ENCODE measurements around the gene HNF4A.

DNA sequence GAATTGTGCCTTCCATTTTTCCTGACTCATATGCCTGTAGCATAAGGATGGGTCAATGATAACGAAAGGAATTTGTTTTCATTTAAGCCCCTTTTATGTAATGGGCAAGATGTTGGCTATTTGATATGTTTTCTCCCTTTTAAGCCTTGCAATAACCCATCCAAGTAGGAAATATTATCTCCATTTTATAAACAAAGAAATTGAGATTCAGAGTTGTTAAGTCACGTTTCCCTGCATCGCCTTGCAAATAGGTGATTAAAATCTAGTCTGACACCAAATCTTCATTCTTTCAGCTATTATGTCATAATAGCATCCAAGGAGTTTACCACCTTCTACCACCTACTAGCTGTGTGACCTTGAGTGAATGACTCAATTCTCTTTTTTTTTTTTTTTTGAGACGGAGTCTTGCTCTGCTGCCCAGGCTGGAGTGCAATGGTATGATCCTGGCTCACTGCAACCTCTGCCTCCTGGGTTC is 7.0 kb downstream of the HNF4A start:
- TF ChIP-seq CTCF (IDR thresholded peaks at IDR 0.05) (no peak), POLR2AphosphoS5 (IDR thresholded peaks at IDR 0.05) (no peak), POLR2A (IDR thresholded peaks at IDR 0.05) (no peak)

Measured in sigmoid colon (tissue), 4 donors.